Activated CD4-positive, alpha-beta T cell treated with anti-CD3 and anti-CD28 coated beads, Interleukin-2, amount 10 ng/mL, durations not matched to agents 24 days and 14 days (primary cell): ENCODE measurements around the gene TVP23A. TPM values are rescaled to one million over a fixed set of nuclear protein-coding genes. Genes with fewer than 3 reads are reported as not detected.
A peak's percentile ranks its signal among the peaks of the same experiment; 100 is the strongest.

Source experiments
- DNase-seq: peaks from one replicate; pipeline ENCODE4 v3.0.0; 2022
- H3K27ac Mint-ChIP-seq: one replicate; pipeline ENCODE4 v1.8.0; 2022; ENCODE audit warnings: mild to moderate bottlenecking, mixed read lengths
- H3K27me3 Mint-ChIP-seq: one replicate; pipeline ENCODE4 v1.8.0; 2022; ENCODE audit warnings: mixed read lengths
- H3K36me3 Mint-ChIP-seq: one replicate; pipeline ENCODE4 v1.8.0; 2022; ENCODE audit warnings: low read depth, mild to moderate bottlenecking, mixed read lengths
- H3K4me1 Mint-ChIP-seq: one replicate; pipeline ENCODE4 v1.8.0; 2021; ENCODE audit warnings: mixed read lengths
- H3K4me3 Mint-ChIP-seq: one replicate; pipeline ENCODE4 v1.8.0; 2022; ENCODE audit warnings: mild to moderate bottlenecking, moderate library complexity, mixed read lengths
- H3K9me3 Mint-ChIP-seq: one replicate; pipeline ENCODE4 v1.8.0; 2021; ENCODE audit warnings: mixed read lengths
- intact Hi-C: fragments of 100-400 bp; cut with micrococcal nuclease; formaldehyde crosslinking; loops from one replicate; pipeline ENCODE4 v1.15.1; 2023
- total RNA-seq: library from RNA; stranded (reverse); gene quantifications from 2 replicates; pipeline ENCODE4 v1.2.3, GENCODE V29; 2022

Gene TVP23A
- total RNA-seq, 1 donor from 2014 or later: not detected

DNA sequence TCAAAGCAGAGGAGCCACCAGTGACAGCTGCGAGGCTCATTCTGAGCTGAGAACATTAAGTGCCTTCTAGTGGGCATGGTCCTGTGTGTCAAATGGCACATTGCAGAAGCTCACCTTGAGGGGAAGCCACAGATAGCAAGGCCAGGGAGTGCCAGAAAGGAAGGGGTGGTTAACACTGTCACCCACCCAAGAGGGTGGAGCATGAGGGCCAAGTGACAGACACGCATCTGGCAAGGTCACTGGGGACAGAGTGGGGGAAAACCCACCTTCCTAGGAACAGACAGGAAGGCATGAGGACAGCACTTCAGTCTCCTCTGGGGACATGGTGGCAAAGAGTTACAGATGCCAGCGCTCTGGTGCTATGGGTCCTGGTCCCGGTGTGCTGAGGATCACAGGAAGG, 52.8 kb downstream of the TVP23A start:
- no peak for DNase-seq
- peak overlapping the region; percentile 15 for H3K27ac Mint-ChIP-seq

DNA sequence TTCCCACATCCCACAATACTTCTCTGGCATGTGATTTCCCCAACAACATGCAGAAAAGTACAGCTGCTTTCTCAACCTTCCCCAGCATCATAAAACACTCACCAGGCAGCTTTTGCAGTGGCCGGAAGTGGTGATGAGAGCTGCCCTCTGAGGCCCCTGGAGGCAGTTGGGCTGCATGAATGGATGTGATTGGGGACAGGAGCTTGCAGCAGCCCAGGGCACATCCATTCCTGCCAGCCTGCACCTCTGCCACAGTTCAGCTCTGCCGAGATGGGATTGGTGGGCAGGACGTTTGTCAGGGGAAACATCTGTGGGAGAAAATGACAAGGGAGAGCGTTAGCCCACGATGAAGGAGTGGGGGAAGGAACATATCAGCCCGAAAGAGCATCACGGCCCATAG, 55.1 kb downstream of the TVP23A start:
- H3K9me3 Mint-ChIP-seq: peaks cover 6% of the 10 kb centered on the region
- H3K36me3 Mint-ChIP-seq: peaks cover 64% of the 10 kb centered on the region
- no peaks in the 10 kb centered on the region for H3K27me3 Mint-ChIP-seq
- H3K4me1 Mint-ChIP-seq: peaks cover 3% of the 10 kb centered on the region
- no peak overlapping the region for H3K27ac Mint-ChIP-seq
- no peak for DNase-seq
- no peak overlapping the region for H3K4me3 Mint-ChIP-seq
- intact Hi-C loops: no loop called here

More for the DNA sequence above, 52.8 kb downstream of the TVP23A start:
- H3K36me3 Mint-ChIP-seq: peaks cover 54% of the 10 kb centered on the region
- no peaks in the 10 kb centered on the region for H3K27me3 Mint-ChIP-seq
- H3K9me3 Mint-ChIP-seq: peaks cover 6% of the 10 kb centered on the region
- H3K4me3 Mint-ChIP-seq: no peak overlapping the region
- H3K4me1 Mint-ChIP-seq: peaks cover 3% of the 10 kb centered on the region
- intact Hi-C loops: no loop called here

DNA sequence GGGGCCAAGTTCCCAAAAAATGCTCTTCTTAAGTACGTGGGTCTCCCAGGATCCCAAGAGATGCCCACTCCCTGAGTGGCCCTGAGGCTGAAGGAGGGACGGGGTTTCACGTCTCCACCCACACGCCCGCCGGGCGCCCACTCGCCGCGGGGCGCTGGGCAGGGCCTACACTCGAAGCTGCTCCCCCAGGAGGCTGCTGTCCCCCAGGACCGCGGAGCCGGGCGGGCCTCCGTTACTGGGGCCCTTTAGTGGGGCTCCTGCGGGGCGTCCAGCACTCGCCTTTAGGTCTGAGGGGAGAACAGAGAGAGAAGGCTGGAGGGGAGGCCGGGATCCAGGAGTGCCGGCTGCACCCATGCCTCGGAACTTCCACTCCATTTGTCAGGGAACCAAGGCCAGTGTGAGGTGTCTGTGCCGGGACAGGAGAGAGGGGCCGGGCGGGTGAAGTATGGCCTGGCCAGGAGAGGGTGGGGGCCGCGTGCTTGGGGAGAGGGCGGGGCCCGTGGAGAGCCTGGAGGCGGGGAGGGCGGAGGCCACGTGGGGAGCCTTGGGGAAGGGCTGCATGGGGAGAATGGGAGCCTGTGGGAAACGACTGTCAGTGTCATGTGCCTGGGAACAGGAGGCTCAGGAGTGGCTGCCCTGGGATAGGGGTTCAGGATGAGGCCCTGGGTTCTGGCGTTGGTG, 56.1 kb downstream of the TVP23A start:
- H3K4me1 Mint-ChIP-seq: peaks cover 3% of the 10 kb centered on the region
- peaks cover 66% of the 10 kb centered on the region for H3K36me3 Mint-ChIP-seq
- peaks cover 6% of the 10 kb centered on the region for H3K9me3 Mint-ChIP-seq
- DNase-seq: no peak
- H3K4me3 Mint-ChIP-seq: no peak overlapping the region
- intact Hi-C loops: no loop called here
- no peaks in the 10 kb centered on the region for H3K27me3 Mint-ChIP-seq
- no peak overlapping the region for H3K27ac Mint-ChIP-seq

DNA sequence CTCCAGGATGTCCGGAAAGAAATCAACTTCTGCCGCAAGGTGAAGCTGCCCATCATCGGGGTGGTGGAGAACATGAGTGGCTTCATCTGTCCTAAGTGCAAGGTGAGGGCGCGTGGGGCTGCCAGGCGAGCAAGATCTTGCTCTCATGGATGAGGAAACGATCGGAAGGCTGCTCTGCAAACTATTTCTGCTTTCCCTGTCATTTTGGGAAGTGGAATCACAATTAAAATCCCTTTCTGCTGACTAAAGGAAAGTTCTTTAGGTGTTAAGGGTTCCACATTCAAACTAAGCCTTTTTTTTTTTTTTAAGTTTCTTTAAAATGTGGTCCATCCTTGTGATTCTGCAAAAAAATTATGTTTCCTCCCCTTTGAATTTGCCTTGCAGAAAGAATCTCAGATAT, 57.2 kb downstream of the TVP23A start:
- DNase-seq: no peak
- Mint-ChIP-seq H3K4me3 (no peak overlapping the region), H3K27me3 (no peaks in the 10 kb centered on the region), H3K4me1 (peaks cover 3% of the 10 kb centered on the region), H3K36me3 (peaks cover 69% of the 10 kb centered on the region), H3K27ac (no peak overlapping the region), H3K9me3 (peaks cover 6% of the 10 kb centered on the region)
- intact Hi-C loops: no loop called here

DNA sequence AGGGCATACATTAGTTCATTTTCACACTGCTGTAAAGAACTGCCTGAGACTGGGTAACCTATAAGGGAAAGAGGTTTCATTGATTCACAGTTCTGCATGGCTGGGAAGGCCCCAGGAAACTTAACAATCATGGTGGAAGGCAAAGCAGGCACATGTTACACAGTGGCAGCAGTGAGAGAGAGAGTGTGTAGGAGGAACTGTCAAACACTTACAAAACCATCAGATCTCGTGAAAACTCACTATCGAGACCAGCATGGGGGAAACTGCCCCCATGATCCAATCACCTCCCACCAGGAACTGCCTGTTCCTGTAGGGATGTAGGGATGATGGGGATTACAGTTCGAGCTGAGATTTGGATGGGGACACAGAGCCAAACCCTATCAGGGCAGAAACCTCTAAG, 57.7 kb downstream of the TVP23A start:
- Mint-ChIP-seq H3K4me3 (no peak overlapping the region), H3K27ac (no peak overlapping the region), H3K9me3 (peaks cover 6% of the 10 kb centered on the region), H3K27me3 (no peaks in the 10 kb centered on the region), H3K36me3 (peaks cover 70% of the 10 kb centered on the region), H3K4me1 (peaks cover 3% of the 10 kb centered on the region)
- intact Hi-C loops: no loop called here
- no peak for DNase-seq

DNA sequence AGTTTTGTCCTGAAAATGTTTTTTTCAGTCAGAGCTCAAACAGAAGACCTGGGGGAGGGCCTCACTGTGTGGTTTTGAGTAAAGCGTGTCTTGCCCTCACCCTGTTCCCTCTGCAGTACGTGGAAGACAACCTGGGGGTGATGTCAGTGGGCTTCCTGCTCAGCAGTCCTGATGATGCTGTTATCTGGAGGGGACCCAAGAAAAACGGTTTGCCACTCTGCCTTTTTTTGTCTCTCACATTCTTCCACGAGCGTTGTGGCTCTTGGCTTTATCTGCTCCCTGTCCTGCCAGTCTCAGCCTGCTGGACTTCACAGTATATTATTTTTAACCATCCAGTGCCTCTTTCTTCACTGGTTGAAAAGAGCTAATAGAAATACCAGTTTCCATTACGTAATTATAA, 62.0 kb downstream of the TVP23A start:
- Mint-ChIP-seq H3K36me3 (peaks cover 50% of the 10 kb centered on the region), H3K9me3 (no peaks in the 10 kb centered on the region), H3K27me3 (no peaks in the 10 kb centered on the region), H3K4me3 (no peak overlapping the region), H3K27ac (no peak overlapping the region), H3K4me1 (peaks cover 7% of the 10 kb centered on the region)
- DNase-seq: no peak
- intact Hi-C loops: no loop called here

DNA sequence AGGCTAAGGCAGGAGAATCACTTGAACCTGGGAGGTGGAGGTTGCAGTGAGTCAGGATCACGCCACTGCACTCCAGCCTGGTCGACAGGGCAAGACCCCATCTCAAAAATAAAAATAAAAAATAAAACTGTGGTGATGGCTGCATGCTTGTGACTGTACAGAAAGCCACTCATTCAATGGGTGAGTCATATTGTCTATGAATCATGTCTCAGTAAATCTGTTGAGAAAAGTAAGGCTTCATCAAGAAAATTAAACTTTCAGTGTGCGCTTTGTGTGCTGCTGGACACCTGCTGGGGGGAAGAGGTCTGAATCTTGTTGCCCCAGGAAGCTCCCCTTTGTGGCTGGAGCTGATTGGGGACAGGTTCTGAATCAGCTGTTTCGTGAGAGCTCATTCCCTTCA, 63.7 kb downstream of the TVP23A start:
- H3K27me3 Mint-ChIP-seq: no peaks in the 10 kb centered on the region
- H3K27ac Mint-ChIP-seq: no peak overlapping the region
- no peak for DNase-seq
- H3K9me3 Mint-ChIP-seq: no peaks in the 10 kb centered on the region
- intact Hi-C loops: no loop called here
- H3K4me1 Mint-ChIP-seq: peaks cover 15% of the 10 kb centered on the region
- peaks cover 46% of the 10 kb centered on the region for H3K36me3 Mint-ChIP-seq
- H3K4me3 Mint-ChIP-seq: no peak overlapping the region

DNA sequence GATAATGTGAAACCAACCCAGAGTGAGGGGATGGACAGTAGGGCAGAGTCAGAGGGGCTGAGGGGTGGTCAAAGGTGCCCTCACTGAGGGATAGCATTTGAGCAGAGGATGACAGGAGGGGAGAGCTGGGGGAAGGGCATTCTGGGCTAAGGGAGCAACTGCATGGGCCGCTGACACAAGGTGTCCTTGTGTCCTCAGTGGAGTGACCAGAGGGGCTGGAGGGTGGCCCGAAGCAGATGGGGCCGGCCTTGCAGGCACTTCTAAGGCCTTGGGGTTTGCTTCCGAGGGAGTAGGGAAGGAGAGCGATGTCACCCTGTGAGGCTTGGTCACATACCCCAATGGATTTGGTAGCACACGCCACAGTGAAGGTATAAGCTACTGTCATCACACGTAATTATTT, 64.9 kb downstream of the TVP23A start:
- no peaks in the 10 kb centered on the region for H3K9me3 Mint-ChIP-seq
- intact Hi-C loops: no loop called here
- no peak overlapping the region for H3K4me3 Mint-ChIP-seq
- peak overlapping the region; percentile 34 for H3K27ac Mint-ChIP-seq
- peaks cover 44% of the 10 kb centered on the region for H3K36me3 Mint-ChIP-seq
- no peak for DNase-seq
- H3K4me1 Mint-ChIP-seq: peaks cover 23% of the 10 kb centered on the region
- H3K27me3 Mint-ChIP-seq: no peaks in the 10 kb centered on the region

DNA sequence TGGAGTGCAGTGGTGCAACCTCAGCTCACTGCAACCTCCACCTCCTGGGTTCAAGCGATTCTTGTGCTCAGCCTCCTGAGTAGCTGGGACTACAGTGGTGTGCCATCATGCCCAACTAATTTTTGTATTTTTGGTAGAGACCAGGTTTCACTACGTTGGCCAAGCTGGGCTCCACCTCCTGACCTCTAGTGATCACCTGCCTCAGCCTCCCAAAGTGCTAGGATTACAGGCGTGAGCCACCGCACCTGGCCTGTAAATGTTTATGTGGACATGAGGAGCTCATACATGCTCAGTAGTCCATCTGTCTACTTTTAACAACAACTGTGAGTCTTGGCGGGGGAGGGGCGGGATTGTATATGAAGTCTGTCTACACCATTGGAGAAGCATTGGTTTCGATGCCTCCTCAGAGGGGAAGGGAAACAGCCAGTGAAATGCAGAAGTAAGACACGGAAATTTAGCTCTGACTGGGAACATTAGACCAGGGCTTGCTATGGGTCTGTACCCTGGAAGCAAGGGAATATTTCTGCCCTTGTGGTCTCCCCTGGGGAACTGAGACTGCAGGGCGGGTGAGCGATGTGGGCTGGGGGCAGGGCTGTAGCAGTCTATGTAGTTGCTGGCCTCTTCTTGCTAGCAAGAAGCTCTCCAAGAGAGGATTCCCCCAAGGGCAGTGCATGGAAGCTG, 65.6 kb downstream of the TVP23A start:
- no peak for DNase-seq
- no peak overlapping the region for H3K4me3 Mint-ChIP-seq
- intact Hi-C loops: no loop called here

DNA sequence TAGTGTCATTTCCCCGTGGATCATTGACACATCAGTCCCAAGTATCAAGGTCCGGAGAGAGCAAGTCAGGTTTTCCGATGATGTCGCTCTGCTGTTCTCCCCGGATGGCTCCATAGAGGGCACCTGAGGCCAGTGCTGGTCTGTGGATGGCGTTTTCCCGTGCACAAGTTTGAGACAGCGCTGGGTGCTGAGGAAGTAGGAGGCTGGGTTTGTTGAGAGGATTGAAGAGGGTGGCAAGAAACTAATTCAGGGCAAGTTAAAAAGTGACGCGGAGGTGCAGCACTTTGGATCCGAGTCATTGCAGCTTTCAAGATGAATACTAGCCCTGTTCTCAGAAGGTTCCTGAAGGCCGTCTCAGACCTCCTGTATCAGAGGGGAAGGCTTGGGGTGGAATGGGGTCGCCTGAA, 67.3 kb downstream of the TVP23A start:
- intact Hi-C loops: no loop called here
- Mint-ChIP-seq H3K4me3 (no peak overlapping the region), H3K9me3 (no peaks in the 10 kb centered on the region), H3K27ac (peak overlapping the region; percentile 58), H3K4me1 (peaks cover 27% of the 10 kb centered on the region), H3K36me3 (peaks cover 47% of the 10 kb centered on the region), H3K27me3 (no peaks in the 10 kb centered on the region)
- DNase-seq: no peak

More for the DNA sequence above, 65.6 kb downstream of the TVP23A start:
- no peak overlapping the region for H3K27ac Mint-ChIP-seq
- no peaks in the 10 kb centered on the region for H3K9me3 Mint-ChIP-seq
- H3K27me3 Mint-ChIP-seq: no peaks in the 10 kb centered on the region
- H3K36me3 Mint-ChIP-seq: peaks cover 47% of the 10 kb centered on the region
- H3K4me1 Mint-ChIP-seq: peaks cover 23% of the 10 kb centered on the region

DNA sequence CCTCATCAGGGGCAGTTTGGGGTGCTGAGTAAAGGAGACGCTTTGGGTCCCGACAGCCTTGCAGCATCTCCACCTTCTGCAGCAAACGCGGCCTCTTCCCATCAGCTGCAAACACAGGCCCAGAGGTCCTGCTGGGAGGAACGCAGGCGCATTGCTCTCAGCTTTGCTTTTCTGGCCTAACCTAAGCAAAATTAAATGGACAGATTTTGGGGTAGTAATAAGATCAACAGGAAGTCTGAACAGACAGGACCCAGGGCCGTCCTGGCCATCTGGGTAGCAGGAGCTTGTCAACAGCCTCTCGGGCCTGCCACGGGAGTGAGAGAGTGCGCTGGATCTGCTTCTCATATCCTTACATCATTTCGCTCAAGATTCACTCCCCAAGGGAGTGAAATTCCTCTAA, 67.8 kb downstream of the TVP23A start:
- no peak for DNase-seq
- H3K4me1 Mint-ChIP-seq: peaks cover 29% of the 10 kb centered on the region
- intact Hi-C loops: no loop called here
- H3K36me3 Mint-ChIP-seq: peaks cover 48% of the 10 kb centered on the region
- H3K27ac Mint-ChIP-seq: peak overlapping the region; percentile 58
- H3K4me3 Mint-ChIP-seq: no peak overlapping the region
- H3K27me3 Mint-ChIP-seq: no peaks in the 10 kb centered on the region
- no peaks in the 10 kb centered on the region for H3K9me3 Mint-ChIP-seq

DNA sequence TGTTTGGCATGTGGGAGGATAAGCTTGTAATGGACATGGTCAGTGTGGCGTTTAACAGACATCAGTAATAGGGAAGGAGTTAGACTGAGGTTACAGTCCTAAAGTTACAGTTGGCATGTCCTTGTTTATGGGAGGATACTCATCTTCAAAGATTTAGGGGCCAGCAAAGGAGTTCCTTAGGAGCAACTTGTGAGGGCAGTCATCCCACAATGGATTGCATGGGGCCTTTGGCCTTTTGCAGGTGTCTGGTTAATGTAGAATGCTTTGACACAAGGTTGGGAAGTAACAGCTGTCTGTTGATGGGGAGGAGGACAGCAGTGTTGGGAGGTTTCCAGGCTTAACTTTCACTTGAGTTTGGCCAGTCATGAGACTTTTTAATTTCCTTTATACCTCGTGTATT, 72.8 kb downstream of the TVP23A start:
- Mint-ChIP-seq H3K27me3 (peaks cover 2% of the 10 kb centered on the region), H3K4me1 (peaks cover 39% of the 10 kb centered on the region), H3K9me3 (peaks cover 3% of the 10 kb centered on the region), H3K27ac (no peak overlapping the region), H3K4me3 (peak overlapping the region; percentile 42), H3K36me3 (peaks cover 38% of the 10 kb centered on the region)
- DNase-seq: no peak
- intact Hi-C loops: loop anchor here (2.0 to 10.0 kb wide), 2 partner anchors 125 to 1169 kb away; partner anchors contain the start of gene GSPT1

DNA sequence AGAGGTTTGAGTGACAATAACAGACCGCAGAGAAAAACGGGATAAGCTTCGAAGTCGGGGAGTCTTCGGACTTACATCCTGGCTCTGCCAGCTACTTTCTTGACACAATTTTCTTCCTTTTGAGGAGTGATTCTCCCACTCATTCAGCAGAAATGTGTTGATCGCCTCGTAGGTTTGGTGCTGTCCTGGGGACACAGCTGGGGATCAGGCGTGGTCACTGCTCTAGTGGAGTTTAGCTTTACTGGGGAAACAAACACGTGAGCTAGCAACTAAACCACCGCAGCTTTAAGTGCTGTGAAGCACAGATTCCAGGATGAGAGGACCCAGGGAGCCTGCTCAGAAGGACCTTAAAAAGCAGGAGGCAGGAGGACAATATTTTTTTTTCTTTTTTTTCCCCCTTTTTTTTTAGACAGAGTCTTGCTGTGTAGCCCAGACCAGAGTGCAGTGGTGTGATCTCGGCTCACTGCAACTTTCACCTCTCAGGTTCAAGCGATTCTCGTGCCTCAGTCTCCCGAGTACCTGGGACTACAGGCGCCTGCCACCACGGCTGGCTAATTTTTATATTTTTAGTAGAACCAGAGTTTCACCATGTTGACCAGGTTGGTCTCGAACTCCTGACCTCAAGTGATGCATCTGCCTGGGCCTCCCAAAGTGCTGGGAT, 74.1 kb downstream of the TVP23A start:
- H3K9me3 Mint-ChIP-seq: peaks cover 3% of the 10 kb centered on the region
- H3K4me3 Mint-ChIP-seq: peak overlapping the region; percentile 85
- intact Hi-C loops: loop anchor here (2.0 to 10.0 kb wide), 6 partner anchors 126 to 1947 kb away; partner anchors contain the start of genes GSPT1, PMM2, RSL1D1 and TMEM186
- H3K27me3 Mint-ChIP-seq: peaks cover 2% of the 10 kb centered on the region
- H3K36me3 Mint-ChIP-seq: peaks cover 34% of the 10 kb centered on the region
- DNase-seq: no peak
- H3K4me1 Mint-ChIP-seq: peaks cover 49% of the 10 kb centered on the region
- peak overlapping the region; percentile 98 for H3K27ac Mint-ChIP-seq
